BJ (cell line): Measurements from ENCODE around the gene ATP11A. TPM values are rescaled to one million over a fixed set of nuclear protein-coding genes. Genes with fewer than 3 reads are reported as not detected.

Experiments used
- CTCF ChIA-PET: fragments of 350-600 bp; formaldehyde crosslinking; extraction: SDS; loops from one replicate; lab custom pipeline; 2021; ENCODE audit warnings: antibody characterized with exemption, inconsistent platforms; lab: Yijun Ruan, JAX
- POLR2A ChIA-PET: fragments of 300-600 bp; sonication (Branson Sonifier 250); formaldehyde crosslinking; extraction: SDS; loops from one replicate; lab custom pipeline; 2021; ENCODE audit warnings: antibody characterized with exemption; lab: Charles Lee
- DNase-seq: peaks from one replicate; pipeline ENCODE4 v3.0.0-alpha.2; 2011; ENCODE audit warnings: low read depth
- H3K27me3 ChIP-seq: 2 replicates; pipeline ENCODE4 v1.6.0; 2011; ENCODE audit warnings: low read length; ENCODE audit not compliant: control insufficient read depth, insufficient read depth
- H3K36me3 ChIP-seq: 2 replicates; pipeline ENCODE4 v1.5.1; 2011; ENCODE audit warnings: low read length; ENCODE audit not compliant: control insufficient read depth, insufficient read depth
- H3K4me3 ChIP-seq: 2 replicates; pipeline ENCODE4 v1.5.1; 2011; ENCODE audit warnings: low read depth, mild to moderate bottlenecking, control low read depth, low read length
- CTCF ChIP-seq: IDR thresholded peaks from 2 replicates; pipeline ENCODE4 v1.5.1; 2011; ENCODE audit warnings: low read depth, mild to moderate bottlenecking, control low read depth, inconsistent platforms, low read length, moderate library complexity; ENCODE audit not compliant: insufficient read depth
- polyA plus RNA-seq: library from polyadenylated mRNA; depleted of rRNA; stranded (reverse); fragments of >200 nt; gene quantifications from 2 replicates; pipeline ENCODE4 v1.2.3, GENCODE V29; 2011

ATP11A gene
- polyA plus RNA-seq, 1 experiment, result 1.9 TPM

- Histone ChIP-seq H3K4me3 (no peak overlapping the region), H3K36me3 (no peaks in the 10 kb centered on the region), H3K27me3 (peaks cover 22% of the 10 kb centered on the region)
- ChIA-PET POLR2A (no interaction called here), CTCF (interaction anchor here (0.9 kb wide), 1 partner anchor 20 kb away, joined by 3 read pairs; no protein-coding TSS in a partner anchor)
- no peak for DNase-seq
- no peak for TF ChIP-seq CTCF
Observed at GRCh38 chr13:112928972-112929782, 239.3 kb downstream of the ATP11A start.

- ChIA-PET CTCF (interaction anchor here (1.0 kb wide), 1 partner anchor 17 kb away, joined by 3 read pairs; no protein-coding TSS in a partner anchor), POLR2A (no interaction called here)
- no peak for DNase-seq
- H3K27me3 ChIP-seq, result peaks cover 20% of the 10 kb centered on the region
- H3K36me3 ChIP-seq, result no peaks in the 10 kb centered on the region
- no peak for TF ChIP-seq CTCF
- no peak overlapping the region for H3K4me3 ChIP-seq
Observed at GRCh38 chr13:112929783-112930055, 239.9 kb downstream of the ATP11A start.

GRCh38 chr13:112930192-112930591 is 240.4 kb downstream of the ATP11A start:
- H3K27me3 ChIP-seq, result peaks cover 20% of the 10 kb centered on the region
- POLR2A ChIA-PET, result no interaction called here
- H3K36me3 ChIP-seq, result no peaks in the 10 kb centered on the region
- no peak overlapping the region for H3K4me3 ChIP-seq
- CTCF ChIA-PET, result interaction anchor here (1.0 to 2.1 kb wide), 2 partner anchors 13 to 18 kb away, joined by 3 to 9 read pairs; no protein-coding TSS in a partner anchor
- no peak for TF ChIP-seq CTCF
- no peak for DNase-seq

- CTCF ChIA-PET, result interaction anchor here (0.9 to 2.1 kb wide), 5 partner anchors 11 to 26 kb away, joined by 3 to 9 read pairs (median 4); no protein-coding TSS in a partner anchor
- POLR2A ChIA-PET, result no interaction called here
- DNase-seq, result peak; percentile 37
- H3K4me3 ChIP-seq, result no peak overlapping the region
- H3K27me3 ChIP-seq, result peaks cover 18% of the 10 kb centered on the region
- no peaks in the 10 kb centered on the region for H3K36me3 ChIP-seq
- TF ChIP-seq CTCF, result peak; percentile 86
Observed at GRCh38 chr13:112931028-112931934, 241.4 kb downstream of the ATP11A start.

- no peak for DNase-seq
- ChIA-PET CTCF (interaction anchor here (1.5 kb wide), 1 partner anchor 10 kb away, joined by 5 read pairs; no protein-coding TSS in a partner anchor), POLR2A (no interaction called here)
- Histone ChIP-seq H3K4me3 (no peak overlapping the region), H3K27me3 (peaks cover 16% of the 10 kb centered on the region), H3K36me3 (no peaks in the 10 kb centered on the region)
- no peak for TF ChIP-seq CTCF
Observed at GRCh38 chr13:112932971-112933370, 243.1 kb downstream of the ATP11A start.
